PC-3 (cell line): ENCODE data around the gene WDR27. TPM values are rescaled to one million over a fixed set of nuclear protein-coding genes. Genes with fewer than 3 reads are reported as not detected.
"Not testable (repeated sequence)": the region's sequence is repeated elsewhere in the genome, so short reads cannot be mapped to it uniquely, and the experiment has no call there.

ENCODE experiments used
- ATAC-seq: fragments of 200-7000 bp; cut with Tn5 transposase; 2 replicates; pipeline ENCODE4 v1.9.1; 2020; ENCODE audit warnings: mild to moderate bottlenecking, moderate library complexity
- BruUV-seq: library from RNA; stranded (reverse); fragments of 400-500 nt; replicated peaks from 2 replicates; lab custom pipeline; 2021; lab: Mats Ljungman, UMichigan
- CTCF ChIA-PET: fragments of 300-600 bp; sonication (Branson Sonifier 250); formaldehyde crosslinking; loops from one replicate; lab custom pipeline; 2022; ENCODE audit warnings: antibody characterized with exemption; lab: Charles Lee
- POLR2A ChIA-PET: fragments of 300-600 bp; sonication (Branson Sonifier 250); formaldehyde crosslinking; loops from one replicate; lab custom pipeline; 2022; ENCODE audit warnings: antibody characterized with exemption; ENCODE audit not compliant: unreplicated experiment; lab: Charles Lee
- DNase-seq: peaks from one replicate; pipeline ENCODE4 v3.0.0-alpha.2; 2015
- H2AFZ ChIP-seq: fragments of 300-600 bp; sonication (generic); 2 replicates; pipeline ENCODE4 v1.6.0; 2016; ENCODE audit warnings: antibody characterized with exemption, low read length
- H3F3A ChIP-seq: fragments of 300-600 bp; sonication (generic); one replicate; pipeline ENCODE4 v1.6.0; 2017; ENCODE audit warnings: antibody characterized with exemption, low read length, control low read depth, mild to moderate bottlenecking; ENCODE audit not compliant: unreplicated experiment
- H3K27ac ChIP-seq: fragments of 300-600 bp; sonication (generic); 2 replicates; pipeline ENCODE4 v1.5.1; 2016; ENCODE audit warnings: mild to moderate bottlenecking, low read length
- H3K27me3 ChIP-seq: fragments of 300-600 bp; sonication (generic); 2 replicates; pipeline ENCODE4 v1.6.1; 2016; ENCODE audit warnings: low read length, mixed read lengths
- H3K36me3 ChIP-seq: fragments of 300-600 bp; sonication (generic); 2 replicates; pipeline ENCODE4 v1.6.1; 2016; ENCODE audit warnings: low read depth, mixed run types, low read length, mixed read lengths
- H3K4me1 ChIP-seq: fragments of 300-600 bp; sonication (generic); 2 replicates; pipeline ENCODE4 v1.5.1; 2016; ENCODE audit warnings: low read length; ENCODE audit not compliant: insufficient read depth
- H3K4me2 ChIP-seq: fragments of 300-600 bp; sonication (generic); 2 replicates; pipeline ENCODE4 v1.6.0; 2016; ENCODE audit warnings: low read length
- H3K4me3 ChIP-seq: fragments of 300-600 bp; sonication (generic); 2 replicates; pipeline ENCODE4 v1.5.1; 2016; ENCODE audit warnings: mild to moderate bottlenecking, low read length, mixed read lengths
- H3K79me2 ChIP-seq: fragments of 300-600 bp; sonication (generic); 2 replicates; pipeline ENCODE4 v1.6.1; 2017; ENCODE audit warnings: low read length, mixed read lengths
- H3K9ac ChIP-seq: fragments of 300-600 bp; sonication (generic); 2 replicates; pipeline ENCODE4 v1.6.0; 2016; ENCODE audit warnings: mild to moderate bottlenecking, low read length
- H3K9me2 ChIP-seq: fragments of 300-600 bp; sonication (generic); replicated peaks from 2 replicates; pipeline ENCODE4 v1.6.1; 2016; ENCODE audit warnings: mixed run types, low read length, mixed read lengths
- H3K9me3 ChIP-seq: fragments of 300-600 bp; sonication (generic); 2 replicates; pipeline ENCODE4 v1.6.1; 2016; ENCODE audit warnings: low read length, mixed read lengths
- H4K20me1 ChIP-seq: fragments of 300-600 bp; sonication (generic); 2 replicates; pipeline ENCODE4 v1.6.1; 2016; ENCODE audit warnings: low read length, mixed read lengths
- CTCF ChIP-seq: fragments of 300-600 bp; sonication (generic); conservative IDR thresholded peaks from 2 replicates; pipeline ENCODE4 v1.5.1; 2017; ENCODE audit warnings: antibody characterized with exemption, low read depth, mild to moderate bottlenecking, low read length
- EZH2 ChIP-seq: fragments of 300-600 bp; sonication (generic); IDR thresholded peaks from one replicate; pipeline ENCODE4 v1.6.1; 2017; ENCODE audit warnings: antibody characterized with exemption, mild to moderate bottlenecking, low read length; ENCODE audit not compliant: unreplicated experiment
- EZH2phosphoT487 ChIP-seq: fragments of 300-600 bp; sonication (generic); IDR thresholded peaks from 2 replicates; pipeline ENCODE4 v1.6.1; 2018; ENCODE audit warnings: mild to moderate bottlenecking, antibody characterized with exemption, low read length, borderline replicate concordance
- intact Hi-C: fragments of 100-400 bp; cut with micrococcal nuclease; formaldehyde crosslinking; loops from 2 replicates; pipeline ENCODE4 v1.9.0; 2023
- total RNA-seq: library from RNA; depleted of rRNA; stranded (reverse); fragments of >200 nt; gene quantifications from 2 replicates; pipeline ENCODE4 v1.2.3, GENCODE V29; 2014

Gene WDR27
- total RNA-seq, 1 experiment from 2014 or later = 20.0 TPM

DNA sequence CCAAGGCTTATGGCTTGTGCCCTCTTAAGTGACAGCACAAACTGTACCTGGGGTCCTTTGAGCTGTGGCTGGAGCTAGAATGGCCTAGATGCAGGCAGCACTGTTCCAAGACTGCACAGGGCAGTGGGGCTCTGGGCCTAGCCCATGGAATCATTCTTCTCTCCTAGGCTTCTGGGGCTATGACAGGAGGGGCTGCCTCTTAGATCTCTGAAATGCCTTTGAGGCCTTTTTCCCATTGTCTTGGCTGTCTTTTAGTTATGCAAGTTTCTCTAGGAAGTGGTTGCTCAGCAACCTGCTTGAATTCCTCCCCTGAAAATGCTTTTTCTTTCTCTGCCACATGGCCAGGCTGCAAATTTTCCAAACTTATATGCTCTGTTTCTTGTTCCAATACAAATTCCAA, 183.4 kb downstream of the WDR27 start:
- no peak overlapping the region for H3K9ac ChIP-seq
- H3K4me1 ChIP-seq = no peaks in the 10 kb centered on the region
- no peaks in the 10 kb centered on the region for H3K9me3 ChIP-seq
- ATAC-seq (no peak), DNase-seq (no peak)
- ChIA-PET POLR2A (no interaction called here), CTCF (no interaction called here)
- no peak overlapping the region for H3K4me2 ChIP-seq
- H3K27ac ChIP-seq = no peak overlapping the region
- H3K27me3 ChIP-seq = no peaks in the 10 kb centered on the region
- no peaks in the 10 kb centered on the region for H3K36me3 ChIP-seq
- no peak overlapping the region for H3K4me3 ChIP-seq
- H3K79me2 ChIP-seq = no peaks in the 10 kb centered on the region
- TF ChIP-seq EZH2 = no peak
- no peak for TF ChIP-seq EZH2phosphoT487
- no peak for TF ChIP-seq CTCF
- H2AFZ ChIP-seq = no peak overlapping the region
- intact Hi-C loops = no loop called here
- H4K20me1 ChIP-seq = no peaks in the 10 kb centered on the region
- no peaks in the 10 kb centered on the region for H3K9me2 ChIP-seq
- no TSS peak for BruUV-seq
- H3F3A ChIP-seq = no peaks in the 10 kb centered on the region

DNA sequence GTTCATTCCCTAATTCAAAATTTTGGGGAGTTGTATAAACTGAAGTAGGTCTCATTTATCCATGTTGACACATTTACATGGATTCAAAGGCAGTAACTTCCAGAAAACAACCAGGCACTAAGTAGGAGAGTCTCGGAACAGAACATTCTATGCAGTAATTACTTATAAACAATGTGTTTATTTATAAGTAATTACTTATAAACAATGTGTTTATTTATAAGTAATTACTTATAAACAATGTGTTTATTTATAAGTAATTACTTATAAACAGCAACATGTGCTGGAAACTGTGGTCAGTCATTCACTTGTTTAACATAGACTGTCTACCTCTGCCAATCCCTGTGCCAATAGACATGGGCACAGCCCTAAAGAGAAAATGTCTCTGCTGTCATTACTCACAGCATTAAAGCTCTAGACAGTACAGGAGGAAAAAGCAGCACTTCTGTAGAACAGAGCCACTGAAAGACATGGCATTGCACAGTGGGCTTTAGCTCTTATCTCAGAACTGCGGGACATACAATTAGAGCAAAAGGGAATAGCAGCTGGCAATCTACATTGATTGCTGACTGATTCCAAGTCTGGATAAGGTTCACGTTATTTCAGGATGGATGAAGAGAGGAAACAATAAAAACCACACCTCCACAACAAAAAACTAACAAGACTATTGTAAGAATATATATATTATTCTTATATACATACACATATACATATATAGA, 188.2 kb downstream of the WDR27 start:
- TF ChIP-seq EZH2phosphoT487 (no peak), EZH2 (no peak), CTCF (no peak)
- H3K9me2 ChIP-seq = no peaks in the 10 kb centered on the region
- H3K4me2 ChIP-seq = no peak overlapping the region
- no TSS peak for BruUV-seq
- H3K27me3 ChIP-seq = no peaks in the 10 kb centered on the region
- intact Hi-C loops = loop anchor here (5.0 kb wide), 1 partner anchor 44 kb away; no protein-coding TSS in a partner anchor
- no peaks in the 10 kb centered on the region for H3K4me1 ChIP-seq
- no peak overlapping the region for H2AFZ ChIP-seq
- H3K36me3 ChIP-seq = no peaks in the 10 kb centered on the region
- no peaks in the 10 kb centered on the region for H3F3A ChIP-seq
- no peak overlapping the region for H3K4me3 ChIP-seq
- H3K79me2 ChIP-seq = no peaks in the 10 kb centered on the region
- ChIA-PET POLR2A (no interaction called here), CTCF (no interaction called here)
- no peaks in the 10 kb centered on the region for H4K20me1 ChIP-seq
- no peak overlapping the region for H3K27ac ChIP-seq
- DNase-seq (no peak), ATAC-seq (no peak)
- H3K9ac ChIP-seq = no peak overlapping the region
- no peaks in the 10 kb centered on the region for H3K9me3 ChIP-seq

GRCh38 chr6:169511785-169512184, 190.0 kb downstream of the WDR27 start:
- H3K9me2 ChIP-seq, H4K20me1 ChIP-seq, H3K36me3 ChIP-seq, H3K9me3 ChIP-seq, BruUV-seq, H3K27me3 ChIP-seq, POLR2A ChIA-PET, H3K79me2 ChIP-seq, H3F3A ChIP-seq, H3K4me1 ChIP-seq, H3K9ac ChIP-seq, H3K4me3 ChIP-seq, H2AFZ ChIP-seq, H3K27ac ChIP-seq, H3K4me2 ChIP-seq: not testable (repeated sequence)
- intact Hi-C loops = loop anchor here (1.0 to 5.0 kb wide), 2 partner anchors 46 to 143 kb away; no protein-coding TSS in a partner anchor
- ATAC-seq = 0 out of 2 replicates have a peak, but pooled peaks have one; percentile 43
- CTCF ChIA-PET = interaction anchor here (1.2 kb wide), 1 partner anchor 142 kb away, joined by 4 read pairs; no protein-coding TSS in a partner anchor
- DNase-seq = peak; percentile 10
